UCSD-AML1 (cell line): ENCODE results near the gene ASCC2.
A peak's percentile ranks its signal among the peaks of the same experiment; 100 is the strongest.
"Not testable (repeated sequence)": the region's sequence is repeated elsewhere in the genome, so short reads cannot be mapped to it uniquely, and the experiment has no call there.

Experiments
- DNase-seq: peaks from one replicate; lab custom pipeline; 2025; ENCODE audit not compliant: unreplicated experiment; lab: John Stamatoyannopoulos, UW

The ASCC2 gene

GRCh38 chr22:29859030-29859429 lies 21.0 kb upstream of the ASCC2 start:
- not testable (repeated sequence) for DNase-seq

GRCh38 chr22:29856496-29856895 lies 18.4 kb upstream of the ASCC2 start:
- DNase-seq, result no peak

- peak; percentile 18 for DNase-seq
Observed at GRCh38 chr22:29855611-29856181, 17.6 kb upstream of the ASCC2 start.

- DNase-seq, result no peak
Observed at GRCh38 chr22:29854432-29854831, 16.4 kb upstream of the ASCC2 start.

GRCh38 chr22:29848111-29848510 lies 10.0 kb upstream of the ASCC2 start:
- DNase-seq, result no peak

GRCh38 chr22:29846290-29846689 lies 8.2 kb upstream of the ASCC2 start:
- no peak for DNase-seq

- no peak for DNase-seq
Observed at GRCh38 chr22:29842740-29843139, 4.7 kb upstream of the ASCC2 start.

- no peak for DNase-seq
Observed at GRCh38 chr22:29842172-29842571, 4.1 kb upstream of the ASCC2 start.

- no peak for DNase-seq
Observed at GRCh38 chr22:29840498-29840897, 2.4 kb upstream of the ASCC2 start.

GRCh38 chr22:29839039-29839438 lies 965 bp upstream of the ASCC2 start:
- DNase-seq, result no peak

- DNase-seq, result no peak
Observed at GRCh38 chr22:29838599-29838956, 504 bp upstream of the ASCC2 start.

- not testable (repeated sequence) for DNase-seq
Observed at GRCh38 chr22:29836791-29837370, 1.2 kb downstream of the ASCC2 start.

- no peak for DNase-seq
Observed at GRCh38 chr22:29834046-29834445, 4.0 kb downstream of the ASCC2 start.

- DNase-seq, result no peak
Observed at GRCh38 chr22:29833392-29833965, 4.6 kb downstream of the ASCC2 start.

GRCh38 chr22:29831958-29832357 lies 6.1 kb downstream of the ASCC2 start:
- DNase-seq, result no peak

GRCh38 chr22:29831186-29831921 lies 6.7 kb downstream of the ASCC2 start:
- DNase-seq, result no peak

GRCh38 chr22:29830585-29830984 lies 7.5 kb downstream of the ASCC2 start:
- DNase-seq, result no peak

GRCh38 chr22:29827726-29828125 lies 10.3 kb downstream of the ASCC2 start:
- not testable (repeated sequence) for DNase-seq

- no peak for DNase-seq
Observed at GRCh38 chr22:29827091-29827490, 11.0 kb downstream of the ASCC2 start.

- no peak for DNase-seq
Observed at GRCh38 chr22:29825578-29825977, 12.5 kb downstream of the ASCC2 start.

GRCh38 chr22:29824677-29825076 lies 13.4 kb downstream of the ASCC2 start:
- no peak for DNase-seq
